GM23338 (cell line): ENCODE measurements around the gene DAAM1. TPM values are rescaled to one million over a fixed set of nuclear protein-coding genes. Genes with fewer than 3 reads are reported as not detected.
A peak's percentile ranks its signal among the peaks of the same experiment; 100 is the strongest.

Experiments
- ATAC-seq: fragments of 200-7000 bp; cut with Tn5 transposase; 3 replicates; pipeline ENCODE4 v1.9.1; 2020
- DNase-seq: peaks from one replicate; pipeline ENCODE4 v3.0.0-alpha.2; 2015; ENCODE audit warnings: low spot score
- H2AFZ ChIP-seq: fragments of 200-600 bp; sonication (generic); 2 replicates; pipeline ENCODE4 v1.8.0; 2016; ENCODE audit warnings: antibody characterized with exemption, mild to moderate bottlenecking, moderate library complexity
- H3F3A ChIP-seq: fragments of 200-600 bp; sonication (generic); replicated peaks from 2 replicates; pipeline ENCODE4 v1.8.0; 2017; ENCODE audit warnings: antibody characterized with exemption, mixed run types, low read depth
- H3K27ac ChIP-seq: fragments of 200-600 bp; sonication (generic); 2 replicates; pipeline ENCODE4 v1.6.1; 2016; ENCODE audit warnings: low read depth
- H3K27me3 ChIP-seq: fragments of 200-600 bp; sonication (generic); 2 replicates; pipeline ENCODE4 v1.8.0; 2016; ENCODE audit warnings: mild to moderate bottlenecking, mixed run types, moderate library complexity; ENCODE audit not compliant: insufficient read depth
- H3K36me3 ChIP-seq: fragments of 200-600 bp; sonication (generic); 2 replicates; pipeline ENCODE4 v1.8.0; 2016; ENCODE audit warnings: mild to moderate bottlenecking; ENCODE audit not compliant: insufficient read depth
- H3K4me1 ChIP-seq: fragments of 200-600 bp; sonication (generic); 2 replicates; pipeline ENCODE4 v1.8.0; 2016; ENCODE audit warnings: mild to moderate bottlenecking, moderate library complexity; ENCODE audit not compliant: insufficient read depth
- H3K4me2 ChIP-seq: fragments of 200-600 bp; sonication (generic); 2 replicates; pipeline ENCODE4 v1.7.1; 2017; ENCODE audit warnings: mixed run types
- H3K4me3 ChIP-seq: fragments of 200-600 bp; sonication (generic); 2 replicates; pipeline ENCODE4 v1.6.1; 2016; ENCODE audit warnings: mixed run types
- H3K79me2 ChIP-seq: fragments of 200-600 bp; sonication (generic); replicated peaks from 2 replicates; pipeline ENCODE4 v1.8.0; 2017; ENCODE audit warnings: mild to moderate bottlenecking; ENCODE audit not compliant: insufficient read depth
- H3K9me2 ChIP-seq: fragments of 200-600 bp; sonication (generic); 2 replicates; pipeline ENCODE4 v1.8.0; 2017; ENCODE audit not compliant: insufficient read depth
- H4K20me1 ChIP-seq: fragments of 200-600 bp; sonication (generic); replicated peaks from 2 replicates; pipeline ENCODE4 v1.8.0; 2017; ENCODE audit warnings: mild to moderate bottlenecking; ENCODE audit not compliant: insufficient read depth
- H3K27ac Mint-ChIP-seq: 2 replicates; pipeline ENCODE4 v1.8.0; 2020; ENCODE audit warnings: inconsistent platforms, mild to moderate bottlenecking, moderate library complexity, mixed read lengths
- H3K27me3 Mint-ChIP-seq: 3 replicates; pipeline ENCODE4 v1.8.0; 2022; ENCODE audit warnings: low read depth, mild to moderate bottlenecking, moderate library complexity, mixed read lengths, inconsistent platforms; ENCODE audit not compliant: insufficient read depth, poor library complexity
- H3K36me3 Mint-ChIP-seq: 3 replicates; pipeline ENCODE4 v1.8.0; 2021; ENCODE audit warnings: low read depth, mild to moderate bottlenecking, inconsistent platforms, moderate library complexity, mixed read lengths
- H3K4me1 Mint-ChIP-seq: 3 replicates; pipeline ENCODE4 v1.8.0; 2020; ENCODE audit warnings: mild to moderate bottlenecking, inconsistent platforms, mixed read lengths
- H3K4me3 Mint-ChIP-seq: 3 replicates; pipeline ENCODE4 v1.8.0; 2021; ENCODE audit warnings: moderate library complexity, mild to moderate bottlenecking, inconsistent platforms, mixed read lengths
- H3K9me3 Mint-ChIP-seq: 3 replicates; pipeline ENCODE4 v1.8.0; 2020; ENCODE audit warnings: moderate library complexity, mild to moderate bottlenecking, inconsistent platforms, mixed read lengths
- CREB1 ChIP-seq: fragments of 250-450 bp; sonication (Bioruptor Pico); IDR thresholded peaks from 2 replicates; pipeline ENCODE4 v1.5.0; 2020; ENCODE audit warnings: low read depth, mild to moderate bottlenecking, moderate library complexity
- EZH2 ChIP-seq: fragments of 200-600 bp; sonication (generic); IDR thresholded peaks from one replicate; pipeline ENCODE4 v1.8.0; 2017; ENCODE audit warnings: antibody characterized with exemption, mild to moderate bottlenecking, low read depth; ENCODE audit not compliant: unreplicated experiment
- EZH2phosphoT487 ChIP-seq: fragments of 200-600 bp; sonication (generic); IDR thresholded peaks from one replicate; pipeline ENCODE4 v1.8.1; 2018; ENCODE audit warnings: antibody characterized with exemption; ENCODE audit not compliant: unreplicated experiment
- JUNB ChIP-seq: IDR thresholded peaks from one replicate; pipeline ENCODE4 v1.6.1; 2016; ENCODE audit warnings: antibody characterized with exemption; ENCODE audit not compliant: unreplicated experiment
- NANOG ChIP-seq: IDR thresholded peaks from 2 replicates; pipeline ENCODE4 v1.6.1; 2016; ENCODE audit warnings: antibody characterized with exemption, borderline replicate concordance
- POLR2AphosphoS5 ChIP-seq: IDR thresholded peaks from 2 replicates; pipeline ENCODE4 v1.6.1; 2016; ENCODE audit warnings: antibody characterized with exemption, low read depth
- STAT1 ChIP-seq: IDR thresholded peaks from one replicate; pipeline ENCODE4 v1.6.1; 2016; ENCODE audit warnings: antibody characterized with exemption; ENCODE audit not compliant: unreplicated experiment
- ZNF114 ChIP-seq: fragments of 250-450 bp; sonication (Bioruptor Pico); IDR thresholded peaks from 2 replicates; pipeline ENCODE4 v1.5.0; 2020; ENCODE audit warnings: mild to moderate bottlenecking, moderate library complexity
- ZNF331 ChIP-seq: fragments of 250-450 bp; sonication (Bioruptor Pico); IDR thresholded peaks from 2 replicates; pipeline ENCODE4 v1.5.0; 2020; ENCODE audit warnings: low read depth, mild to moderate bottlenecking, moderate library complexity
- polyA plus RNA-seq: library from polyadenylated mRNA; unstranded; fragments of >200 nt; fragmentation: Nextera tagmentation; extraction: Ambion mirVana; gene quantifications from 2 replicates; pipeline ENCODE4 v1.2.1, GENCODE V29; 2016
- total RNA-seq: library from RNA; depleted of rRNA; stranded (reverse); fragments of >200 nt; shearing (Covaris generic); gene quantifications from 2 replicates; pipeline ENCODE4 v1.2.3, GENCODE V29; 2014
- TF ChIP-seq, protein P1 (sequence below), 2 experiments: fragments of 200-600 bp in 1 of 2; sonication (generic) in 1 of 2; conservative IDR thresholded peaks; 2 replicates each; pipeline versions ENCODE4 v1.5.1 to v1.6.1; 2016 to 2017; ENCODE audit warnings: antibody characterized with exemption in 2 of 2, low read depth in 2 of 2, mild to moderate bottlenecking in 2 of 2, moderate library complexity in 1 of 2
- TF ChIP-seq, protein P2 (sequence below): IDR thresholded peaks from 2 replicates; pipeline ENCODE4 v1.6.1; 2016; ENCODE audit warnings: antibody characterized with exemption
- TF ChIP-seq, protein P3 (sequence below): IDR thresholded peaks from one replicate; pipeline ENCODE4 v1.6.1; 2018; ENCODE audit warnings: antibody characterized with exemption; ENCODE audit not compliant: unreplicated experiment
- TF ChIP-seq, protein P4 (sequence below): fragments of 250-450 bp; sonication (Bioruptor Pico); IDR thresholded peaks from 2 replicates; pipeline ENCODE4 v1.5.0; 2020; ENCODE audit warnings: mild to moderate bottlenecking, moderate library complexity

DAAM1 gene
- total and polyA plus RNA-seq, 2 experiments from 2014 or later, result 36.3 to 42.1 TPM

DNA sequence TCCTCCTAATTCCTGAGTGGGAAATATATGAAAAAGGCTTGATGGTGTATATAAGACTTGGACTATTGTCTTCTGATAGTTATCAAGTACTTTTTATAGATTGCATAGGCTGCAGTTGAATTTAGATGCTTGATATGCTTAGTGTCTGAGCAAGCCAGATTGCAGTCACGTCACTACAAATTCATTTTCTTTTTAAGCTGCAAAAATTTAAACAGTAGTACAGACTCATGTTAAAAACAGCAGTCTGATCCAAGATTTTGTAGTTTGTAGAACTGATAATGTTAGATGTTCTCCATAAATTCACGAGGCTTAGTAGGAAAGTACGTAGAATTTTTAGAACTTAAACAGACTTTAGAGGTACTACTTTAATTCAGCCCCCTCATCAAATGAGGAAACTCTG, 150.3 kb downstream of the DAAM1 start:
- Mint-ChIP-seq H3K4me3 (no peak overlapping the region), H3K4me1 (peaks cover 60% of the 10 kb centered on the region), H3K27ac (no peak overlapping the region), H3K9me3 (no peaks in the 10 kb centered on the region), H3K27me3 (peaks cover 3% of the 10 kb centered on the region), H3K36me3 (no peaks in the 10 kb centered on the region)
- no peaks in the 10 kb centered on the region for H3K27me3 ChIP-seq
- no peaks in the 10 kb centered on the region for H3K79me2 ChIP-seq
- no peaks in the 10 kb centered on the region for H4K20me1 ChIP-seq
- H3K4me1 ChIP-seq, result peaks cover 84% of the 10 kb centered on the region
- no peaks in the 10 kb centered on the region for H3K36me3 ChIP-seq
- no peak overlapping the region for H3K27ac ChIP-seq
- no peak overlapping the region for H2AFZ ChIP-seq
- ATAC-seq, result no peak
- DNase-seq, result no peak
- no peaks in the 10 kb centered on the region for H3F3A ChIP-seq
- 0 out of 2 replicates have a peak overlapping the region, but pooled peaks have one; percentile 13 for H3K4me2 ChIP-seq
- no peak overlapping the region for H3K4me3 ChIP-seq
- no peaks in the 10 kb centered on the region for H3K9me2 ChIP-seq
- no peak for TF ChIP-seq ZNF331 (CRISPR knock-in tag)
- TF ChIP-seq CREB1 (CRISPR knock-in tag), result no peak
- no peak for TF ChIP-seq EZH2
- TF ChIP-seq, protein P1, sequence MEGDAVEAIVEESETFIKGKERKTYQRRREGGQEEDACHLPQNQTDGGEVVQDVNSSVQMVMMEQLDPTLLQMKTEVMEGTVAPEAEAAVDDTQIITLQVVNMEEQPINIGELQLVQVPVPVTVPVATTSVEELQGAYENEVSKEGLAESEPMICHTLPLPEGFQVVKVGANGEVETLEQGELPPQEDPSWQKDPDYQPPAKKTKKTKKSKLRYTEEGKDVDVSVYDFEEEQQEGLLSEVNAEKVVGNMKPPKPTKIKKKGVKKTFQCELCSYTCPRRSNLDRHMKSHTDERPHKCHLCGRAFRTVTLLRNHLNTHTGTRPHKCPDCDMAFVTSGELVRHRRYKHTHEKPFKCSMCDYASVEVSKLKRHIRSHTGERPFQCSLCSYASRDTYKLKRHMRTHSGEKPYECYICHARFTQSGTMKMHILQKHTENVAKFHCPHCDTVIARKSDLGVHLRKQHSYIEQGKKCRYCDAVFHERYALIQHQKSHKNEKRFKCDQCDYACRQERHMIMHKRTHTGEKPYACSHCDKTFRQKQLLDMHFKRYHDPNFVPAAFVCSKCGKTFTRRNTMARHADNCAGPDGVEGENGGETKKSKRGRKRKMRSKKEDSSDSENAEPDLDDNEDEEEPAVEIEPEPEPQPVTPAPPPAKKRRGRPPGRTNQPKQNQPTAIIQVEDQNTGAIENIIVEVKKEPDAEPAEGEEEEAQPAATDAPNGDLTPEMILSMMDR (conservative IDR thresholded peaks at IDR 0.05; ENCODE audit: low read depth in 2 of 2), result no peak
- TF ChIP-seq STAT1, result no peak
- TF ChIP-seq, protein P2, sequence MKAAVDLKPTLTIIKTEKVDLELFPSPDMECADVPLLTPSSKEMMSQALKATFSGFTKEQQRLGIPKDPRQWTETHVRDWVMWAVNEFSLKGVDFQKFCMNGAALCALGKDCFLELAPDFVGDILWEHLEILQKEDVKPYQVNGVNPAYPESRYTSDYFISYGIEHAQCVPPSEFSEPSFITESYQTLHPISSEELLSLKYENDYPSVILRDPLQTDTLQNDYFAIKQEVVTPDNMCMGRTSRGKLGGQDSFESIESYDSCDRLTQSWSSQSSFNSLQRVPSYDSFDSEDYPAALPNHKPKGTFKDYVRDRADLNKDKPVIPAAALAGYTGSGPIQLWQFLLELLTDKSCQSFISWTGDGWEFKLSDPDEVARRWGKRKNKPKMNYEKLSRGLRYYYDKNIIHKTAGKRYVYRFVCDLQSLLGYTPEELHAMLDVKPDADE, result no peak
- TF ChIP-seq POLR2AphosphoS5, result no peak
- TF ChIP-seq EZH2phosphoT487, result no peak
- TF ChIP-seq, protein P3, sequence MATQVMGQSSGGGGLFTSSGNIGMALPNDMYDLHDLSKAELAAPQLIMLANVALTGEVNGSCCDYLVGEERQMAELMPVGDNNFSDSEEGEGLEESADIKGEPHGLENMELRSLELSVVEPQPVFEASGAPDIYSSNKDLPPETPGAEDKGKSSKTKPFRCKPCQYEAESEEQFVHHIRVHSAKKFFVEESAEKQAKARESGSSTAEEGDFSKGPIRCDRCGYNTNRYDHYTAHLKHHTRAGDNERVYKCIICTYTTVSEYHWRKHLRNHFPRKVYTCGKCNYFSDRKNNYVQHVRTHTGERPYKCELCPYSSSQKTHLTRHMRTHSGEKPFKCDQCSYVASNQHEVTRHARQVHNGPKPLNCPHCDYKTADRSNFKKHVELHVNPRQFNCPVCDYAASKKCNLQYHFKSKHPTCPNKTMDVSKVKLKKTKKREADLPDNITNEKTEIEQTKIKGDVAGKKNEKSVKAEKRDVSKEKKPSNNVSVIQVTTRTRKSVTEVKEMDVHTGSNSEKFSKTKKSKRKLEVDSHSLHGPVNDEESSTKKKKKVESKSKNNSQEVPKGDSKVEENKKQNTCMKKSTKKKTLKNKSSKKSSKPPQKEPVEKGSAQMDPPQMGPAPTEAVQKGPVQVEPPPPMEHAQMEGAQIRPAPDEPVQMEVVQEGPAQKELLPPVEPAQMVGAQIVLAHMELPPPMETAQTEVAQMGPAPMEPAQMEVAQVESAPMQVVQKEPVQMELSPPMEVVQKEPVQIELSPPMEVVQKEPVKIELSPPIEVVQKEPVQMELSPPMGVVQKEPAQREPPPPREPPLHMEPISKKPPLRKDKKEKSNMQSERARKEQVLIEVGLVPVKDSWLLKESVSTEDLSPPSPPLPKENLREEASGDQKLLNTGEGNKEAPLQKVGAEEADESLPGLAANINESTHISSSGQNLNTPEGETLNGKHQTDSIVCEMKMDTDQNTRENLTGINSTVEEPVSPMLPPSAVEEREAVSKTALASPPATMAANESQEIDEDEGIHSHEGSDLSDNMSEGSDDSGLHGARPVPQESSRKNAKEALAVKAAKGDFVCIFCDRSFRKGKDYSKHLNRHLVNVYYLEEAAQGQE, result no peak
- TF ChIP-seq, protein P4, sequence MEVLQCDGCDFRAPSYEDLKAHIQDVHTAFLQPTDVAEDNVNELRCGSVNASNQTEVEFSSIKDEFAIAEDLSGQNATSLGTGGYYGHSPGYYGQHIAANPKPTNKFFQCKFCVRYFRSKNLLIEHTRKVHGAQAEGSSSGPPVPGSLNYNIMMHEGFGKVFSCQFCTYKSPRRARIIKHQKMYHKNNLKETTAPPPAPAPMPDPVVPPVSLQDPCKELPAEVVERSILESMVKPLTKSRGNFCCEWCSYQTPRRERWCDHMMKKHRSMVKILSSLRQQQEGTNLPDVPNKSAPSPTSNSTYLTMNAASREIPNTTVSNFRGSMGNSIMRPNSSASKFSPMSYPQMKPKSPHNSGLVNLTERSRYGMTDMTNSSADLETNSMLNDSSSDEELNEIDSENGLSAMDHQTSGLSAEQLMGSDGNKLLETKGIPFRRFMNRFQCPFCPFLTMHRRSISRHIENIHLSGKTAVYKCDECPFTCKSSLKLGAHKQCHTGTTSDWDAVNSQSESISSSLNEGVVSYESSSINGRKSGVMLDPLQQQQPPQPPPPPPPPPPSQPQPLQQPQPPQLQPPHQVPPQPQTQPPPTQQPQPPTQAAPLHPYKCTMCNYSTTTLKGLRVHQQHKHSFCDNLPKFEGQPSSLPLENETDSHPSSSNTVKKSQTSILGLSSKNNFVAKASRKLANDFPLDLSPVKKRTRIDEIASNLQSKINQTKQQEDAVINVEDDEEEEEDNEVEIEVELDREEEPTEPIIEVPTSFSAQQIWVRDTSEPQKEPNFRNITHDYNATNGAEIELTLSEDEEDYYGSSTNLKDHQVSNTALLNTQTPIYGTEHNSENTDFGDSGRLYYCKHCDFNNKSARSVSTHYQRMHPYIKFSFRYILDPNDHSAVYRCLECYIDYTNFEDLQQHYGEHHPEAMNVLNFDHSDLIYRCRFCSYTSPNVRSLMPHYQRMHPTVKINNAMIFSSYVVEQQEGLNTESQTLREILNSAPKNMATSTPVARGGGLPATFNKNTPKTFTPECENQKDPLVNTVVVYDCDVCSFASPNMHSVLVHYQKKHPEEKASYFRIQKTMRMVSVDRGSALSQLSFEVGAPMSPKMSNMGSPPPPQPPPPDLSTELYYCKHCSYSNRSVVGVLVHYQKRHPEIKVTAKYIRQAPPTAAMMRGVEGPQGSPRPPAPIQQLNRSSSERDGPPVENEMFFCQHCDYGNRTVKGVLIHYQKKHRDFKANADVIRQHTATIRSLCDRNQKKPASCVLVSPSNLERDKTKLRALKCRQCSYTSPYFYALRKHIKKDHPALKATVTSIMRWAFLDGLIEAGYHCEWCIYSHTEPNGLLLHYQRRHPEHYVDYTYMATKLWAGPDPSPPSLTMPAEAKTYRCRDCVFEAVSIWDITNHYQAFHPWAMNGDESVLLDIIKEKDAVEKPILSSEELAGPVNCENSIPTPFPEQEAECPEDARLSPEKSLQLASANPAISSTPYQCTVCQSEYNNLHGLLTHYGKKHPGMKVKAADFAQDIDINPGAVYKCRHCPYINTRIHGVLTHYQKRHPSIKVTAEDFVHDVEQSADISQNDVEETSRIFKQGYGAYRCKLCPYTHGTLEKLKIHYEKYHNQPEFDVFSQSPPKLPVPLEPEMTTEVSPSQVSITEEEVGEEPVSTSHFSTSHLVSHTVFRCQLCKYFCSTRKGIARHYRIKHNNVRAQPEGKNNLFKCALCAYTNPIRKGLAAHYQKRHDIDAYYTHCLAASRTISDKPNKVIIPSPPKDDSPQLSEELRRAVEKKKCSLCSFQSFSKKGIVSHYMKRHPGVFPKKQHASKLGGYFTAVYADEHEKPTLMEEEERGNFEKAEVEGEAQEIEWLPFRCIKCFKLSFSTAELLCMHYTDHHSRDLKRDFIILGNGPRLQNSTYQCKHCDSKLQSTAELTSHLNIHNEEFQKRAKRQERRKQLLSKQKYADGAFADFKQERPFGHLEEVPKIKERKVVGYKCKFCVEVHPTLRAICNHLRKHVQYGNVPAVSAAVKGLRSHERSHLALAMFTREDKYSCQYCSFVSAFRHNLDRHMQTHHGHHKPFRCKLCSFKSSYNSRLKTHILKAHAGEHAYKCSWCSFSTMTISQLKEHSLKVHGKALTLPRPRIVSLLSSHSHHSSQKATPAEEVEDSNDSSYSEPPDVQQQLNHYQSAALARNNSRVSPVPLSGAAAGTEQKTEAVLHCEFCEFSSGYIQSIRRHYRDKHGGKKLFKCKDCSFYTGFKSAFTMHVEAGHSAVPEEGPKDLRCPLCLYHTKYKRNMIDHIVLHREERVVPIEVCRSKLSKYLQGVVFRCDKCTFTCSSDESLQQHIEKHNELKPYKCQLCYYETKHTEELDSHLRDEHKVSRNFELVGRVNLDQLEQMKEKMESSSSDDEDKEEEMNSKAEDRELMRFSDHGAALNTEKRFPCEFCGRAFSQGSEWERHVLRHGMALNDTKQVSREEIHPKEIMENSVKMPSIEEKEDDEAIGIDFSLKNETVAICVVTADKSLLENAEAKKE (CRISPR knock-in tag), result no peak
- TF ChIP-seq NANOG, result no peak
- TF ChIP-seq JUNB, result no peak
- no peak for TF ChIP-seq ZNF114 (CRISPR knock-in tag)
